ENCODE results near the gene KCTD5. TPM values are rescaled to one million over a fixed set of nuclear protein-coding genes. Genes with fewer than 3 reads are reported as not detected.
"Not testable (repeated sequence)": the region's sequence is repeated elsewhere in the genome, so short reads cannot be mapped to it uniquely, and the experiment has no call there.

KCTD5 gene
- total RNA-seq, 1 donor from 2014 or later = 55.4 TPM

DNA sequence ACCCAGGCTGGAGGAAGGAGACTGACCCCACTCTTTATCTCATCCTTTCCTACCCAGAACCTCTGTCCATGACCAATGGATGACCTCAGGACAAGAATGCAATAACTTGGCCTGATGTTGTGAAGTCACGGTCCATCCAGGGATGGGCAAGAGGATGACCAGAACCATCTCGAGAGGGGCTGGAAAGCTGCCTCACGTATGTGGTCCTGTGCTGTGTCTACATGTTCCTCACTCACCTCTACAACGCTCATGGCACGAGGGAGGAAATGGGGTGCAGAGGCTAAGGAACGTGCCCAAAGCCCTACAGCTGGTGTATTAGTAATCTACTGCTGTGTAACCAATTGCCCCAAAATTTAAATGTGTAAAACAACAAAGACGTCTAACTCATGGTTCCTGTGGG lies 7.3 kb upstream of the KCTD5 start:
- Histone ChIP-seq H3K4me1 (ENCODE audit: insufficient read depth, low read length) (peaks cover 11% of the 10 kb centered on the region), H3K9ac (ENCODE audit: low read length) (no peak overlapping the region), H3K4me3 (ENCODE audit: insufficient read depth, low read depth, low read length) (no peak overlapping the region), H3K9me3 (ENCODE audit: insufficient read depth, low read depth, low read length) (no peaks in the 10 kb centered on the region), H3K79me2 (ENCODE audit: insufficient read depth, low read length) (peaks cover 10% of the 10 kb centered on the region), H3K36me3 (ENCODE audit: insufficient read depth, low read length) (no peaks in the 10 kb centered on the region), H2AFZ (ENCODE audit: low read depth, low read length) (no peak overlapping the region), H4K20me1 (ENCODE audit: insufficient read depth, low read length) (peaks cover 7% of the 10 kb centered on the region), H3K27ac (ENCODE audit: low read depth, low read length) (no peak overlapping the region), H3K27me3 (ENCODE audit: insufficient read depth, low read length) (no peaks in the 10 kb centered on the region), H3K4me2 (ENCODE audit: low read length) (no peak overlapping the region)
- Mint-ChIP-seq H3K27ac (ENCODE audit: unreplicated experiment) (no peak overlapping the region), H3K36me3 (ENCODE audit: low read depth, unreplicated experiment) (no peaks in the 10 kb centered on the region), H3K4me3 (ENCODE audit: unreplicated experiment) (peak overlapping the region; percentile 45), H3K9me3 (ENCODE audit: unreplicated experiment) (no peaks in the 10 kb centered on the region), H3K27me3 (ENCODE audit: low read depth, unreplicated experiment) (no peaks in the 10 kb centered on the region), H3K4me1 (ENCODE audit: low read depth, unreplicated experiment) (peaks cover 15% of the 10 kb centered on the region)
- no peak for TF ChIP-seq EZH2 (IDR thresholded peaks at IDR 0.05; ENCODE audit: insufficient read depth, low read length)
- TF ChIP-seq, protein P1, sequence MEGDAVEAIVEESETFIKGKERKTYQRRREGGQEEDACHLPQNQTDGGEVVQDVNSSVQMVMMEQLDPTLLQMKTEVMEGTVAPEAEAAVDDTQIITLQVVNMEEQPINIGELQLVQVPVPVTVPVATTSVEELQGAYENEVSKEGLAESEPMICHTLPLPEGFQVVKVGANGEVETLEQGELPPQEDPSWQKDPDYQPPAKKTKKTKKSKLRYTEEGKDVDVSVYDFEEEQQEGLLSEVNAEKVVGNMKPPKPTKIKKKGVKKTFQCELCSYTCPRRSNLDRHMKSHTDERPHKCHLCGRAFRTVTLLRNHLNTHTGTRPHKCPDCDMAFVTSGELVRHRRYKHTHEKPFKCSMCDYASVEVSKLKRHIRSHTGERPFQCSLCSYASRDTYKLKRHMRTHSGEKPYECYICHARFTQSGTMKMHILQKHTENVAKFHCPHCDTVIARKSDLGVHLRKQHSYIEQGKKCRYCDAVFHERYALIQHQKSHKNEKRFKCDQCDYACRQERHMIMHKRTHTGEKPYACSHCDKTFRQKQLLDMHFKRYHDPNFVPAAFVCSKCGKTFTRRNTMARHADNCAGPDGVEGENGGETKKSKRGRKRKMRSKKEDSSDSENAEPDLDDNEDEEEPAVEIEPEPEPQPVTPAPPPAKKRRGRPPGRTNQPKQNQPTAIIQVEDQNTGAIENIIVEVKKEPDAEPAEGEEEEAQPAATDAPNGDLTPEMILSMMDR (IDR thresholded peaks at IDR 0.05; ENCODE audit: insufficient read depth, low read depth, low read length) = no peak
- DNase-seq (ENCODE audit: low read depth) = no peak
- FAIRE-seq = no peak

DNA sequence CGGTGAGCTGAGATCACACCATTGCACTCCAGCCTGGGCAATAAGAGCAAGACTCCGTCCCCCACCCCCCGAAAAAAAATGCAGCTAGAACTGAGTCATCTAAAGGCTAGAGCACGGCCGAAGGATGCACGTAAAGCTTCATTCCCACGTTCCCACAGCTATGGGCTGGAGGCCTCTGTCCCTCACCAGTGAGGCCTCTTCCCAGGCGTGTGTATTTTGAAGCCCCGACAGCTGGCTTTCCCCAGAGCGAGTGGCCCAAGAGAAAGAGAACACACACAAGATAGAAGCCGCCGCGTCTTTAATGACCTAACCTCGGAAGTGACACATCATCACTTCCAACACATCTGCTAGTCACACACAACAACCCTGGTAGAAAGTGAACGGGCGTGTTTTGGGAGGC lies 6.6 kb upstream of the KCTD5 start:
- TF ChIP-seq EZH2 (IDR thresholded peaks at IDR 0.05; ENCODE audit: insufficient read depth, low read length) = no peak
- TF ChIP-seq, protein P1 (IDR thresholded peaks at IDR 0.05; ENCODE audit: insufficient read depth, low read depth, low read length) = no peak
- H3K27me3 ChIP-seq (ENCODE audit: insufficient read depth, low read length) = no peaks in the 10 kb centered on the region
- H3K27me3 Mint-ChIP-seq (ENCODE audit: low read depth, unreplicated experiment) = no peaks in the 10 kb centered on the region
- FAIRE-seq = no peak
- peaks cover 10% of the 10 kb centered on the region for H3K79me2 ChIP-seq (ENCODE audit: insufficient read depth, low read length)
- no peak overlapping the region for H3K4me3 ChIP-seq (ENCODE audit: insufficient read depth, low read depth, low read length)
- DNase-seq (ENCODE audit: low read depth) = no peak
- no peak overlapping the region for H3K4me2 ChIP-seq (ENCODE audit: low read length)
- no peak overlapping the region for H2AFZ ChIP-seq (ENCODE audit: low read depth, low read length)
- no peaks in the 10 kb centered on the region for H3K36me3 ChIP-seq (ENCODE audit: insufficient read depth, low read length)
- no peak overlapping the region for H3K9ac ChIP-seq (ENCODE audit: low read length)
- peaks cover 7% of the 10 kb centered on the region for H4K20me1 ChIP-seq (ENCODE audit: insufficient read depth, low read length)
- H3K4me3 Mint-ChIP-seq (ENCODE audit: unreplicated experiment) = no peak overlapping the region
- no peak overlapping the region for H3K27ac Mint-ChIP-seq (ENCODE audit: unreplicated experiment)
- peaks cover 15% of the 10 kb centered on the region for H3K4me1 Mint-ChIP-seq (ENCODE audit: low read depth, unreplicated experiment)
- no peaks in the 10 kb centered on the region for H3K36me3 Mint-ChIP-seq (ENCODE audit: low read depth, unreplicated experiment)
- no peaks in the 10 kb centered on the region for H3K9me3 Mint-ChIP-seq (ENCODE audit: unreplicated experiment)
- peaks cover 11% of the 10 kb centered on the region for H3K4me1 ChIP-seq (ENCODE audit: insufficient read depth, low read length)
- no peak overlapping the region for H3K27ac ChIP-seq (ENCODE audit: low read depth, low read length)
- H3K9me3 ChIP-seq (ENCODE audit: insufficient read depth, low read depth, low read length) = no peaks in the 10 kb centered on the region

DNA sequence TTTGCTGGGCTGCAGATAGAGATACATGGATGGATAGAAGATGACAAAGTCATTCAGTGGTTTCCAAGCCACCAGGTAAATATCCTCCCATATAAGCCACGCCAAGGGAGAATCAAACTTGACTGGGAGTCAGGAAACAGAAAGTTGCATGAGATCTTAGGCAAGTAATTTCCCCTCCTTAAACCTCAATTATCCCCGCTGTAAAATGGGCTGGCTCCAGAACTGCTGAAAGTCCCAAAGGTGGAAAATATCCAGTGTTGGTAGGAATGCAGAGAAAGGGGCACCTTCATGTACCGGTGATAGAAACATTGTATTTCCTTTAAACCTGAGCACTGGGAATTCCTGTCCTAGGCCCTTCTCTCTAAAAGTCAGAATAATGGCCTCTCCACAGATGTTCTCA lies 5.4 kb upstream of the KCTD5 start:
- H3K27ac Mint-ChIP-seq (ENCODE audit: unreplicated experiment); DNase-seq (ENCODE audit: low read depth): not testable (repeated sequence)

DNA sequence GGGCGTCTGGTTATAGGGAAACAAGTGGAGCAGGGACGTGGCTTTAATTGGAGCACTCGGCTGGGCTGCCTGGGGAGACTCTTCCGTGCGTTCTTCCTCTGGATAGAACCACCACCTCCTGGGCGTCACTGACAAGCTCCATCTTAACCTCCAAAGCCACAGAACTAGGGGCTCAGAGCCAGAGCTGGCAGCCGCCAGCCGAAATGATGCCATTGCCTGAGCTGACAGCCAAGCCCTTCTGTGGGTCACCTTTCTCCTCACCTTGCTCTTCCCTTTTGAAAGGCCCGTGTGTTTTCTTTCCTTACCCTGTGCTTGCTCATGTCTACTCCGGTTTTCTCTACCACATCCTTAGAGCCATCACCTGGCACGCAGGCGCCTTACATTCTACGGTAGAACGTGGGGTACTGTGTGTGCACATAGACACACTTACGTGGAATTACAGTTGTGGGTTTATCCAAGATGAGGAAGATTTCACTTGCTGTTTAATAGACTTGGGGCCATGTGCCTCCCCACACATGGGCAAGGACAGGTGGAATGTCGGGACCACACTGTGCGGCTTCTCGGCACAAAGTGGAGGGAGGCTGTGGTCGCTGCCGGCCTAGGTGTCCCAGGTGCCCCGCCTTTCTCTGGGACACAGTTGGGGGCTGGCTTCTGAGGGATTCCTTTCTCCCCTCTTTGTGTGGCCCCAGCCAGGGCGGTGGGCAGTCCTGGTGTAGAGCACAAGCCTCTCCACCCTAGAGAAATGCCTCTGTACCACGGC lies 3.9 kb upstream of the KCTD5 start:
- H3K9me3 Mint-ChIP-seq (ENCODE audit: unreplicated experiment); DNase-seq (ENCODE audit: low read depth); H3K4me3 ChIP-seq (ENCODE audit: insufficient read depth, low read depth, low read length); H3K9me3 ChIP-seq (ENCODE audit: insufficient read depth, low read depth, low read length); H4K20me1 ChIP-seq (ENCODE audit: insufficient read depth, low read length); H2AFZ ChIP-seq (ENCODE audit: low read depth, low read length); H3K4me1 ChIP-seq (ENCODE audit: insufficient read depth, low read length); H3K27ac ChIP-seq (ENCODE audit: low read depth, low read length); H3K9ac ChIP-seq (ENCODE audit: low read length); FAIRE-seq; H3K27me3 Mint-ChIP-seq (ENCODE audit: low read depth, unreplicated experiment); H3K27ac Mint-ChIP-seq (ENCODE audit: unreplicated experiment); H3K4me2 ChIP-seq (ENCODE audit: low read length); H3K36me3 Mint-ChIP-seq (ENCODE audit: low read depth, unreplicated experiment); H3K4me3 Mint-ChIP-seq (ENCODE audit: unreplicated experiment); H3K36me3 ChIP-seq (ENCODE audit: insufficient read depth, low read length); H3K27me3 ChIP-seq (ENCODE audit: insufficient read depth, low read length): not testable (repeated sequence)
- H3K79me2 ChIP-seq (ENCODE audit: insufficient read depth, low read length) = peaks cover 20% of the 10 kb centered on the region
- H3K4me1 Mint-ChIP-seq (ENCODE audit: low read depth, unreplicated experiment) = peaks cover 11% of the 10 kb centered on the region

More for the DNA sequence above, 5.4 kb upstream of the KCTD5 start:
- not testable (repeated sequence) for H4K20me1 ChIP-seq (ENCODE audit: insufficient read depth, low read length); H3K9me3 ChIP-seq (ENCODE audit: insufficient read depth, low read depth, low read length); H3K4me1 ChIP-seq (ENCODE audit: insufficient read depth, low read length); H3K9me3 Mint-ChIP-seq (ENCODE audit: unreplicated experiment); H3K27me3 Mint-ChIP-seq (ENCODE audit: low read depth, unreplicated experiment); H3K36me3 Mint-ChIP-seq (ENCODE audit: low read depth, unreplicated experiment); H3K4me3 ChIP-seq (ENCODE audit: insufficient read depth, low read depth, low read length); H2AFZ ChIP-seq (ENCODE audit: low read depth, low read length); FAIRE-seq; H3K27ac ChIP-seq (ENCODE audit: low read depth, low read length); H3K27me3 ChIP-seq (ENCODE audit: insufficient read depth, low read length); H3K4me2 ChIP-seq (ENCODE audit: low read length); H3K36me3 ChIP-seq (ENCODE audit: insufficient read depth, low read length); H3K4me3 Mint-ChIP-seq (ENCODE audit: unreplicated experiment); H3K9ac ChIP-seq (ENCODE audit: low read length)
- H3K4me1 Mint-ChIP-seq (ENCODE audit: low read depth, unreplicated experiment) = peaks cover 16% of the 10 kb centered on the region
- H3K79me2 ChIP-seq (ENCODE audit: insufficient read depth, low read length) = peaks cover 14% of the 10 kb centered on the region

DNA sequence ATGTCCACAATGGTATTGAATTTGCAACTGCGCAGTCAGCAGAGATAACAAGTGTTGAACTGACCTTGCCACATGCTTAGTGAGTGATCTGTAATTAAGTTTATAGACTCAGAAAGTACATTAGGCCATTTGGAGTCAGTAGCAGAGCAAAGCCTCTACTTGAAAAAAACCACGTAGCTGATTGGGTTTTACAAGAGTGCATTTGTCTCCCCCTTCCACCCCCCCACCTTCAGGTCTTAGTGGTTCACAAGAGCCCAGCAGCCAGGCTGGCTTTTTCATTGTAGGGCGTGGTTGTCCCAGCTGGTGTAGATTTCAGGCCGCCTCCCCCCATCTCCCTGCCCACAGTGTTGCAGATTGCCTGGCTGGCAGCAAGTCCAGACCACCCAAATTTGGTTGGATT lies 2.4 kb upstream of the KCTD5 start:
- H3K36me3 ChIP-seq (ENCODE audit: insufficient read depth, low read length); H3K9ac ChIP-seq (ENCODE audit: low read length); H3K4me3 ChIP-seq (ENCODE audit: insufficient read depth, low read depth, low read length); H4K20me1 ChIP-seq (ENCODE audit: insufficient read depth, low read length); H3K9me3 Mint-ChIP-seq (ENCODE audit: unreplicated experiment); H3K27me3 Mint-ChIP-seq (ENCODE audit: low read depth, unreplicated experiment); H3K4me2 ChIP-seq (ENCODE audit: low read length); H3K9me3 ChIP-seq (ENCODE audit: insufficient read depth, low read depth, low read length); H3K27ac ChIP-seq (ENCODE audit: low read depth, low read length); H3K4me1 ChIP-seq (ENCODE audit: insufficient read depth, low read length); H2AFZ ChIP-seq (ENCODE audit: low read depth, low read length); DNase-seq (ENCODE audit: low read depth); H3K4me3 Mint-ChIP-seq (ENCODE audit: unreplicated experiment); H3K36me3 Mint-ChIP-seq (ENCODE audit: low read depth, unreplicated experiment); FAIRE-seq; H3K27me3 ChIP-seq (ENCODE audit: insufficient read depth, low read length); H3K27ac Mint-ChIP-seq (ENCODE audit: unreplicated experiment): not testable (repeated sequence)
- H3K4me1 Mint-ChIP-seq (ENCODE audit: low read depth, unreplicated experiment) = peaks cover 16% of the 10 kb centered on the region
- peaks cover 30% of the 10 kb centered on the region for H3K79me2 ChIP-seq (ENCODE audit: insufficient read depth, low read length)
